A549 (cell line): ENCODE data around the gene CYB5D1. TPM values are rescaled to one million over a fixed set of nuclear protein-coding genes. Genes with fewer than 3 reads are reported as not detected.
A peak's percentile ranks its signal among the peaks of the same experiment; 100 is the strongest.

Experiments used
- ATOH8 ChIP-seq: fragments of 250-450 bp; sonication (Bioruptor Pico); IDR thresholded peaks from 2 replicates; pipeline ENCODE4 v1.5.0; 2020; ENCODE audit warnings: low read depth, mild to moderate bottlenecking, moderate library complexity
- BCL3 ChIP-seq: fragments of >200 bp; sonication (Bioruptor Twin); formaldehyde crosslinking; IDR thresholded peaks from 3 replicates; pipeline ENCODE4 v1.6.1; 2016
- CBX2 ChIP-seq: fragments of 200-600 bp; sonication (generic); IDR thresholded peaks from 2 replicates; pipeline ENCODE4 v1.6.1; 2016; ENCODE audit warnings: low read depth, mild to moderate bottlenecking, borderline replicate concordance
- CBX8 ChIP-seq: fragments of 200-600 bp; sonication (generic); IDR thresholded peaks from 2 replicates; pipeline ENCODE4 v1.6.1; 2016
- CHD4 ChIP-seq: fragments of 200-600 bp; sonication (generic); IDR thresholded peaks from 2 replicates; pipeline ENCODE4 v1.6.1; 2016; ENCODE audit warnings: antibody characterized with exemption, mild to moderate bottlenecking, borderline replicate concordance
- E2F6 ChIP-seq: IDR thresholded peaks from 2 replicates; pipeline ENCODE4 v1.6.1; 2012; ENCODE audit warnings: low read depth, borderline replicate concordance
- EHMT2 ChIP-seq: fragments of 200-600 bp; sonication (generic); IDR thresholded peaks from 2 replicates; pipeline ENCODE4 v1.6.1; 2016; ENCODE audit warnings: antibody characterized with exemption, low read depth, mild to moderate bottlenecking, moderate library complexity
- EP300 ChIP-seq, 2 experiments: fragments of >200 bp; sonication (Bioruptor Twin); formaldehyde crosslinking; IDR thresholded peaks; 2 replicates in 1 of 2; 3 replicates in 1 of 2; pipeline ENCODE4 v1.6.1; 2016 to 2017
- FOXS1 ChIP-seq: fragments of 250-450 bp; sonication (Bioruptor Pico); IDR thresholded peaks from 2 replicates; pipeline ENCODE4 v1.5.0; 2020; ENCODE audit warnings: mild to moderate bottlenecking, moderate library complexity
- GATA3 ChIP-seq: IDR thresholded peaks from 2 replicates; pipeline ENCODE4 v1.6.1; 2012; ENCODE audit warnings: borderline replicate concordance
- HEYL ChIP-seq: fragments of 250-450 bp; sonication (Bioruptor Pico); IDR thresholded peaks from 2 replicates; pipeline ENCODE4 v1.8.0; 2021; ENCODE audit warnings: mild to moderate bottlenecking, moderate library complexity
- HMGXB4 ChIP-seq: fragments of 250-450 bp; sonication (Bioruptor Pico); IDR thresholded peaks from 2 replicates; pipeline ENCODE4 v1.5.0; 2021; ENCODE audit warnings: mild to moderate bottlenecking, moderate library complexity, borderline replicate concordance
- HOXA7 ChIP-seq: fragments of 250-450 bp; sonication (Bioruptor Pico); IDR thresholded peaks from 2 replicates; pipeline ENCODE4 v1.5.0; 2020; ENCODE audit warnings: mild to moderate bottlenecking, moderate library complexity
- HOXB13 ChIP-seq: fragments of 250-450 bp; sonication (Bioruptor Pico); IDR thresholded peaks from 2 replicates; pipeline ENCODE4 v1.5.0; 2020; ENCODE audit warnings: low read depth, mild to moderate bottlenecking, moderate library complexity
- JUN ChIP-seq, 2 experiments: fragments of >200 bp; sonication (Bioruptor Twin); formaldehyde crosslinking; IDR thresholded peaks; 2 replicates in 1 of 2; 3 replicates in 1 of 2; pipeline ENCODE4 v1.6.1; 2016 to 2017
- JUNB ChIP-seq: fragments of >200 bp; sonication (Bioruptor Twin); formaldehyde crosslinking; IDR thresholded peaks from 2 replicates; pipeline ENCODE4 v1.6.1; 2016
- KDM5A ChIP-seq: fragments of 200-600 bp; sonication (generic); IDR thresholded peaks from 2 replicates; pipeline ENCODE4 v1.6.1; 2016; ENCODE audit warnings: antibody characterized with exemption, mild to moderate bottlenecking
- MAFK ChIP-seq: fragments of 450-650 bp; IDR thresholded peaks from 2 replicates; pipeline ENCODE4 v1.6.1; 2014; ENCODE audit not compliant: partially characterized antibody
- MAX ChIP-seq: IDR thresholded peaks from 2 replicates; pipeline ENCODE4 v1.6.1; 2012
- MYC ChIP-seq: IDR thresholded peaks from 2 replicates; pipeline ENCODE4 v1.6.1; 2012; ENCODE audit warnings: mild to moderate bottlenecking, inconsistent platforms, low read length, improper control_type of control experiment, borderline replicate concordance
- NR3C1 ChIP-seq: fragments of >200 bp; sonication (Bioruptor Twin); formaldehyde crosslinking; IDR thresholded peaks from 3 replicates; pipeline ENCODE4 v1.6.1; 2017
- PBX3 ChIP-seq: IDR thresholded peaks from 2 replicates; pipeline ENCODE4 v1.6.1; 2012
- POLR2A ChIP-seq: IDR thresholded peaks from 2 replicates; pipeline ENCODE4 v1.6.1; 2012; ENCODE audit warnings: mild to moderate bottlenecking, low read length
- POLR2AphosphoS2 ChIP-seq: conservative IDR thresholded peaks from 2 replicates; pipeline ENCODE4 v1.6.1; 2012; ENCODE audit warnings: low read length, improper control_type of control experiment, inconsistent platforms
- RAD21 ChIP-seq, 2 experiments: fragments of >200 bp in 1 of 2; sonication (Bioruptor Twin) in 1 of 2; formaldehyde crosslinking in 1 of 2; IDR thresholded peaks in 1 of 2; conservative IDR thresholded peaks in 1 of 2; 2 replicates in 1 of 2; 3 replicates in 1 of 2; pipeline ENCODE4 v1.6.1; 2012 to 2018; ENCODE audit warnings: inconsistent platforms in 1 of 2
- RCOR1 ChIP-seq: fragments of 150-350 bp; IDR thresholded peaks from 2 replicates; pipeline ENCODE4 v1.6.1; 2014; ENCODE audit warnings: antibody characterized with exemption, low read length, low read depth
- RFX5 ChIP-seq: fragments of 450-650 bp; IDR thresholded peaks from 2 replicates; pipeline ENCODE4 v1.7.1; 2014; ENCODE audit warnings: antibody characterized with exemption, mild to moderate bottlenecking, moderate library complexity
- RNF2 ChIP-seq: fragments of 200-600 bp; sonication (generic); IDR thresholded peaks from 2 replicates; pipeline ENCODE4 v1.6.1; 2016; ENCODE audit warnings: low read depth, mild to moderate bottlenecking, antibody characterized with exemption, moderate library complexity, borderline replicate concordance
- SMC3 ChIP-seq: fragments of >200 bp; sonication (Bioruptor Twin); formaldehyde crosslinking; IDR thresholded peaks from 3 replicates; pipeline ENCODE4 v1.6.1; 2018; ENCODE audit warnings: inconsistent platforms
- TFCP2L1 ChIP-seq: fragments of 250-450 bp; sonication (Bioruptor Pico); IDR thresholded peaks from 2 replicates; pipeline ENCODE4 v1.5.0; 2021; ENCODE audit warnings: mild to moderate bottlenecking
- ZC3H11A ChIP-seq: fragments of 450-650 bp; IDR thresholded peaks from 2 replicates; pipeline ENCODE4 v1.6.1; 2014; ENCODE audit warnings: antibody characterized with exemption, mild to moderate bottlenecking
- ZSCAN20 ChIP-seq: fragments of 250-450 bp; sonication (Bioruptor Pico); IDR thresholded peaks from 2 replicates; pipeline ENCODE4 v1.8.0; 2022; ENCODE audit warnings: mild to moderate bottlenecking, moderate library complexity
- polyA plus RNA-seq, 4 experiments: library from polyadenylated mRNA; depleted of rRNA in 3 of 4; stranded (reverse); fragments of >200 nt; fragmentation: RNase III in 1 of 4; extraction: RNeasy Plus Mini Kit Qiagen cat#74134 plus additional on column Dnase treatment in 1 of 4; gene quantifications; 2 replicates in 3 of 4; 3 replicates in 1 of 4; pipeline ENCODE4 v1.2.3, GENCODE V29; 2011 to 2017

The CYB5D1 gene
- polyA plus RNA-seq, 2 of the 4 experiments (the other 2 are of a cell fraction): 20.4 to 28.2 TPM

GRCh38 chr17:7843536-7844291 is 14.1 kb upstream of the CYB5D1 start (continued):
- no peak; the same call in 1 of the 2 replicates for TF ChIP-seq E2F6
- no peak for TF ChIP-seq ZC3H11A
- TF ChIP-seq FOXS1 (CRISPR knock-in tag): no peak
- peak; percentile 99 for TF ChIP-seq MYC
- TF ChIP-seq RNF2: no peak
- TF ChIP-seq EP300 (IDR thresholded peaks at IDR 0.05): no peak
- TF ChIP-seq SMC3: no peak
- TF ChIP-seq KDM5A: no peak
- TF ChIP-seq RAD21 (conservative IDR thresholded peaks at IDR 0.05 in 1 of 2, IDR thresholded peaks at IDR 0.05 in 1 of 2): no peak
- peak; percentile 19; the same call in 1 of the 3 replicates for TF ChIP-seq BCL3
- no peak for TF ChIP-seq ZSCAN20
- no peak for TF ChIP-seq HOXA7
- no peak; the same call in 1 of the 2 replicates for TF ChIP-seq CHD4
- TF ChIP-seq NR3C1: no peak
- peak; percentile 89 for TF ChIP-seq MAX
- TF ChIP-seq JUNB: no peak
- TF ChIP-seq GATA3: peak; percentile 61
- TF ChIP-seq MAFK: no peak
- no peak for TF ChIP-seq TFCP2L1 (CRISPR knock-in tag)
- TF ChIP-seq CBX2: no peak
- TF ChIP-seq POLR2AphosphoS2: peak; percentile 55; the same call in 1 of the 2 replicates
- no peak for TF ChIP-seq RCOR1
- peak; percentile 61; the same call in 1 of the 2 replicates for TF ChIP-seq PBX3
- TF ChIP-seq HOXB13: no peak
- TF ChIP-seq JUN (IDR thresholded peaks at IDR 0.05): peak; percentile 66 to 79; a peak in 4 of 5 replicates
- no peak for TF ChIP-seq RFX5
- TF ChIP-seq ATOH8 (CRISPR knock-in tag): no peak
- no peak for TF ChIP-seq HEYL (CRISPR knock-in tag)
- TF ChIP-seq HMGXB4 (CRISPR knock-in tag): no peak
- no peak for TF ChIP-seq CBX8
- TF ChIP-seq EHMT2: no peak
- TF ChIP-seq POLR2A: peak; percentile 43
